Ectodermal cell (in vitro differentiated cells): ENCODE measurements around the gene LHFPL6.
"Not testable (repeated sequence)": the region's sequence is repeated elsewhere in the genome, so short reads cannot be mapped to it uniquely, and the experiment has no call there.

Source experiments
- H3K27ac ChIP-seq: 2 replicates; pipeline ENCODE4 v1.7.0; 2013; ENCODE audit warnings: mild to moderate bottlenecking, low read depth, low read length; ENCODE audit not compliant: insufficient read depth, poor library complexity, severe bottlenecking
- H3K27me3 ChIP-seq: 2 replicates; pipeline ENCODE4 v1.7.0; 2013; ENCODE audit warnings: mild to moderate bottlenecking, low read length; ENCODE audit not compliant: insufficient read depth, control insufficient read depth, poor library complexity, severe bottlenecking
- H3K36me3 ChIP-seq: one replicate; pipeline ENCODE4 v1.7.0; 2013; ENCODE audit warnings: low read length; ENCODE audit not compliant: control insufficient read depth, insufficient read depth
- H3K4me1 ChIP-seq: one replicate; pipeline ENCODE4 v1.7.0; 2013; ENCODE audit warnings: low read length; ENCODE audit not compliant: control insufficient read depth, insufficient read depth
- H3K4me3 ChIP-seq: 2 replicates; pipeline ENCODE4 v1.7.0; 2013; ENCODE audit warnings: low read depth, low read length, control low read depth; ENCODE audit not compliant: insufficient read depth
- H3K9me3 ChIP-seq: 2 replicates; pipeline ENCODE4 v1.7.0; 2013; ENCODE audit warnings: mild to moderate bottlenecking, low read length, moderate library complexity; ENCODE audit not compliant: control insufficient read depth
- WGBS, 2 experiments: methylation state at CpG; one replicate each; pipeline ENCODE4 v1.1.7; 2013; ENCODE audit warnings: missing lambda C conversion rate in 2 of 2; 5-methylcytosine and 5-hydroxymethylcytosine counted together

The LHFPL6 gene

GRCh38 chr13:39347926-39348901 is 254.8 kb downstream of the LHFPL6 start:
- no peaks in the 10 kb centered on the region for H3K9me3 ChIP-seq
- 14% methylated on average over 9 of the region's 9 CpGs for WGBS, 2 experiments

GRCh38 chr13:39345982-39346381 is 257.0 kb downstream of the LHFPL6 start:
- no peak overlapping the region for H3K4me3 ChIP-seq
- H3K27me3 ChIP-seq: peaks cover 28% of the 10 kb centered on the region
- H3K9me3 ChIP-seq: no peaks in the 10 kb centered on the region
- no peak overlapping the region for H3K27ac ChIP-seq
- H3K4me1 ChIP-seq: peaks cover 20% of the 10 kb centered on the region
- 92 to 93% methylated on average over 5 of the region's 5 CpGs for WGBS, 2 experiments
- no peaks in the 10 kb centered on the region for H3K36me3 ChIP-seq

More at GRCh38 chr13:39347926-39348901, 254.8 kb downstream of the LHFPL6 start:
- H3K36me3 ChIP-seq: no peaks in the 10 kb centered on the region
- peaks cover 20% of the 10 kb centered on the region for H3K4me1 ChIP-seq
- peaks cover 31% of the 10 kb centered on the region for H3K27me3 ChIP-seq
- H3K4me3 ChIP-seq: no peak overlapping the region
- H3K27ac ChIP-seq: no peak overlapping the region

- H3K4me3 ChIP-seq: no peak overlapping the region
- no peaks in the 10 kb centered on the region for H3K27me3 ChIP-seq
- WGBS, 2 experiments: 25 to 47% methylated on average over 1 of the region's 1 CpG
- no peaks in the 10 kb centered on the region for H3K36me3 ChIP-seq
- no peak overlapping the region for H3K27ac ChIP-seq
- no peaks in the 10 kb centered on the region for H3K9me3 ChIP-seq
- H3K4me1 ChIP-seq: no peaks in the 10 kb centered on the region
Measured at GRCh38 chr13:39341251-39341650, 261.7 kb downstream of the LHFPL6 start.

- 92 to 94% methylated on average over 6 of the region's 6 CpGs for whole genome bisulfite sequencing, 2 experiments
Measured at GRCh38 chr13:39338114-39338513, 264.9 kb downstream of the LHFPL6 start.

GRCh38 chr13:39336937-39337336 is 266.1 kb downstream of the LHFPL6 start:
- Histone ChIP-seq H3K27me3 (no peaks in the 10 kb centered on the region), H3K4me1 (no peaks in the 10 kb centered on the region), H3K36me3 (no peaks in the 10 kb centered on the region), H3K9me3 (no peaks in the 10 kb centered on the region), H3K4me3 (no peak overlapping the region), H3K27ac (no peak overlapping the region)

More at GRCh38 chr13:39338114-39338513, 264.9 kb downstream of the LHFPL6 start:
- H3K9me3 ChIP-seq, H3K27ac ChIP-seq, H3K4me1 ChIP-seq, H3K36me3 ChIP-seq, H3K4me3 ChIP-seq, H3K27me3 ChIP-seq: not testable (repeated sequence)

- 89 to 93% methylated on average over 4 of the region's 4 CpGs for WGBS, 2 experiments
Measured at GRCh38 chr13:39336207-39336606, 266.8 kb downstream of the LHFPL6 start.

GRCh38 chr13:39335721-39336120 is 267.3 kb downstream of the LHFPL6 start:
- Histone ChIP-seq H3K27ac (no peak overlapping the region), H3K36me3 (no peaks in the 10 kb centered on the region), H3K4me1 (no peaks in the 10 kb centered on the region), H3K9me3 (no peaks in the 10 kb centered on the region), H3K27me3 (no peaks in the 10 kb centered on the region), H3K4me3 (no peak overlapping the region)
- 92 to 94% methylated on average over 3 of the region's 3 CpGs for WGBS, 2 experiments

More at GRCh38 chr13:39336207-39336606, 266.8 kb downstream of the LHFPL6 start:
- Histone ChIP-seq H3K4me3 (no peak overlapping the region), H3K27ac (no peak overlapping the region), H3K27me3 (no peaks in the 10 kb centered on the region), H3K36me3 (no peaks in the 10 kb centered on the region), H3K4me1 (no peaks in the 10 kb centered on the region), H3K9me3 (no peaks in the 10 kb centered on the region)

GRCh38 chr13:39330504-39330903 is 272.5 kb downstream of the LHFPL6 start:
- H3K36me3 ChIP-seq: no peaks in the 10 kb centered on the region
- H3K27ac ChIP-seq: no peak overlapping the region
- peaks cover 16% of the 10 kb centered on the region for H3K4me1 ChIP-seq
- no peaks in the 10 kb centered on the region for H3K27me3 ChIP-seq
- no peak overlapping the region for H3K4me3 ChIP-seq
- WGBS, 2 experiments: 86 to 97% methylated on average over 2 of the region's 2 CpGs
- H3K9me3 ChIP-seq: no peaks in the 10 kb centered on the region

GRCh38 chr13:39329182-39329639 is 273.8 kb downstream of the LHFPL6 start:
- Histone ChIP-seq H3K36me3 (no peaks in the 10 kb centered on the region), H3K4me1 (peaks cover 19% of the 10 kb centered on the region), H3K27ac (no peak overlapping the region), H3K9me3 (no peaks in the 10 kb centered on the region), H3K4me3 (no peak overlapping the region), H3K27me3 (no peaks in the 10 kb centered on the region)
- 32 to 41% methylated on average over 4 to 5 of the region's 5 CpGs for WGBS, 2 experiments

GRCh38 chr13:39327172-39327479 is 275.9 kb downstream of the LHFPL6 start:
- H3K4me3 ChIP-seq: no peak overlapping the region
- H3K27ac ChIP-seq: no peak overlapping the region
- H3K27me3 ChIP-seq: no peaks in the 10 kb centered on the region
- no peaks in the 10 kb centered on the region for H3K36me3 ChIP-seq
- no peaks in the 10 kb centered on the region for H3K9me3 ChIP-seq
- WGBS, 2 experiments: 94 to 96% methylated on average over 1 of the region's 1 CpG
- peaks cover 27% of the 10 kb centered on the region for H3K4me1 ChIP-seq
